GM12801 (cell line): ENCODE results near the gene ADAM17.

ENCODE experiments used
- CTCF ChIP-seq: IDR thresholded peaks from one replicate; pipeline ENCODE4 v1.5.1; 2011; ENCODE audit warnings: control low read depth; ENCODE audit not compliant: insufficient read length; ENCODE audit errors: extremely low read depth

The ADAM17 gene

GRCh38 chr2:9527995-9528787 is 27.4 kb downstream of the ADAM17 start:
- TF ChIP-seq CTCF: no peak

- TF ChIP-seq CTCF: no peak
These were observed 30.4 kb downstream of the ADAM17 start for GRCh38 chr2:9525266-9525665.

GRCh38 chr2:9524291-9524690 is 31.3 kb downstream of the ADAM17 start:
- no peak for TF ChIP-seq CTCF

GRCh38 chr2:9519250-9519649 is 36.4 kb downstream of the ADAM17 start:
- TF ChIP-seq CTCF: no peak

GRCh38 chr2:9518780-9519179 is 36.9 kb downstream of the ADAM17 start:
- TF ChIP-seq CTCF: no peak

- no peak for TF ChIP-seq CTCF
These were observed 37.5 kb downstream of the ADAM17 start for GRCh38 chr2:9518163-9518562.

- no peak for TF ChIP-seq CTCF
These were observed 38.4 kb downstream of the ADAM17 start for GRCh38 chr2:9517118-9517782.
